Testis (tissue), 3 donors: ENCODE results near the gene GPR132. TPM values are rescaled to one million over a fixed set of nuclear protein-coding genes. Genes with fewer than 3 reads are reported as not detected.
"Not testable (repeated sequence)": the region's sequence is repeated elsewhere in the genome, so short reads cannot be mapped to it uniquely, and the experiment has no call there.

ENCODE experiments used
- DNase-seq: peaks from one replicate; pipeline ENCODE4 v3.0.0-alpha.2; 2019
- H3K27ac ChIP-seq, 2 donors: fragments of 200-600 bp; sonication (generic); one replicate each; pipeline ENCODE4 v1.5.1; 2019
- H3K27me3 ChIP-seq: fragments of 200-600 bp; sonication (generic); one replicate; pipeline ENCODE4 v1.5.1; 2019
- H3K36me3 ChIP-seq: fragments of 200-600 bp; sonication (generic); one replicate; pipeline ENCODE4 v1.5.1; 2017; ENCODE audit warnings: low read depth; ENCODE audit errors: missing control alignments
- H3K4me1 ChIP-seq: fragments of 200-600 bp; sonication (generic); one replicate; pipeline ENCODE4 v1.5.1; 2019
- H3K4me3 ChIP-seq, 2 donors: fragments of 200-600 bp; sonication (generic); one replicate each; pipeline ENCODE4 v1.5.1; 2017 to 2019
- H3K9me3 ChIP-seq: fragments of 200-600 bp; sonication (generic); one replicate; pipeline ENCODE4 v1.5.1; 2017
- POLR2A ChIP-seq: fragments of 450-650 bp; IDR thresholded peaks from one replicate; pipeline ENCODE4 v1.6.1; 2017; ENCODE audit warnings: antibody characterized with exemption, mild to moderate bottlenecking, moderate library complexity
- WGBS, 2 donors: methylation state at CpG; one replicate each; pipeline ENCODE4 v1.1.5; 2018; 5-methylcytosine and 5-hydroxymethylcytosine counted together
- intact Hi-C: fragments of 100-400 bp; cut with DNase I; formaldehyde crosslinking; loops from one replicate; pipeline ENCODE4 v1.15.1; 2023; ENCODE audit warnings: low total_unique reads
- polyA plus RNA-seq: library from polyadenylated mRNA; stranded (reverse); fragments of 350-450 nt; fragmentation: Illumina TruSeq; extraction: RNeasy Lipid Tissue Mini Kit (QIAGEN cat#74804); gene quantifications from one replicate; pipeline ENCODE4 v1.2.3, GENCODE V29; 2014; ENCODE audit warnings: low read depth, low replicate concordance; ENCODE audit not compliant: insufficient read depth
- total RNA-seq, 2 donors: library from RNA; depleted of rRNA; stranded (reverse); fragments of >200 nt; gene quantifications; one replicate each; pipeline ENCODE4 v1.2.3, GENCODE V29; 2016
- TF ChIP-seq, protein P1 (sequence below), 3 experiments: fragments of 450-650 bp in 2 of 3; fragments of 200-600 bp in 1 of 3; sonication (generic) in 1 of 3; IDR thresholded peaks; one replicate each; pipeline ENCODE4 v1.5.1; 2016 to 2019; ENCODE audit warnings: antibody characterized with exemption in 3 of 3, mild to moderate bottlenecking in 2 of 3, moderate library complexity in 1 of 3

Gene GPR132
- total and polyA plus RNA-seq, 3 donors from 2014 or later, result 1.2 to 2.5 (median 2.0) TPM

- 83 to 86% methylated on average over 3 to 5 of the region's 5 CpGs for WGBS, 2 donors
- H3K27me3 ChIP-seq, result no peaks in the 10 kb centered on the region
- no peak for DNase-seq
- intact Hi-C loops, result no loop called here
- H3K36me3 ChIP-seq, result no peaks in the 10 kb centered on the region
- TF ChIP-seq, protein P1, sequence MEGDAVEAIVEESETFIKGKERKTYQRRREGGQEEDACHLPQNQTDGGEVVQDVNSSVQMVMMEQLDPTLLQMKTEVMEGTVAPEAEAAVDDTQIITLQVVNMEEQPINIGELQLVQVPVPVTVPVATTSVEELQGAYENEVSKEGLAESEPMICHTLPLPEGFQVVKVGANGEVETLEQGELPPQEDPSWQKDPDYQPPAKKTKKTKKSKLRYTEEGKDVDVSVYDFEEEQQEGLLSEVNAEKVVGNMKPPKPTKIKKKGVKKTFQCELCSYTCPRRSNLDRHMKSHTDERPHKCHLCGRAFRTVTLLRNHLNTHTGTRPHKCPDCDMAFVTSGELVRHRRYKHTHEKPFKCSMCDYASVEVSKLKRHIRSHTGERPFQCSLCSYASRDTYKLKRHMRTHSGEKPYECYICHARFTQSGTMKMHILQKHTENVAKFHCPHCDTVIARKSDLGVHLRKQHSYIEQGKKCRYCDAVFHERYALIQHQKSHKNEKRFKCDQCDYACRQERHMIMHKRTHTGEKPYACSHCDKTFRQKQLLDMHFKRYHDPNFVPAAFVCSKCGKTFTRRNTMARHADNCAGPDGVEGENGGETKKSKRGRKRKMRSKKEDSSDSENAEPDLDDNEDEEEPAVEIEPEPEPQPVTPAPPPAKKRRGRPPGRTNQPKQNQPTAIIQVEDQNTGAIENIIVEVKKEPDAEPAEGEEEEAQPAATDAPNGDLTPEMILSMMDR (IDR thresholded peaks at IDR 0.05), result no peak
- TF ChIP-seq POLR2A, result no peak
- no peak overlapping the region for H3K4me3 ChIP-seq
- peaks cover 15% of the 10 kb centered on the region for H3K4me1 ChIP-seq
- no peak overlapping the region for H3K27ac ChIP-seq
- no peaks in the 10 kb centered on the region for H3K9me3 ChIP-seq
These were observed 20.5 kb upstream of the GPR132 start for GRCh38 chr14:105085766-105086165.

- no peak for DNase-seq
- Histone ChIP-seq H3K27ac (no peak overlapping the region), H3K27me3 (no peaks in the 10 kb centered on the region), H3K4me1 (peaks cover 8% of the 10 kb centered on the region), H3K9me3 (no peaks in the 10 kb centered on the region), H3K36me3 (no peaks in the 10 kb centered on the region), H3K4me3 (no peak overlapping the region)
- intact Hi-C loops, result no loop called here
- TF ChIP-seq, protein P1 (IDR thresholded peaks at IDR 0.05), result no peak
- TF ChIP-seq POLR2A, result no peak
- WGBS, 2 donors, result 67% methylated on average over 3 to 14 of the region's 14 CpGs
These were observed 19.7 kb upstream of the GPR132 start for GRCh38 chr14:105084741-105085571.

DNA sequence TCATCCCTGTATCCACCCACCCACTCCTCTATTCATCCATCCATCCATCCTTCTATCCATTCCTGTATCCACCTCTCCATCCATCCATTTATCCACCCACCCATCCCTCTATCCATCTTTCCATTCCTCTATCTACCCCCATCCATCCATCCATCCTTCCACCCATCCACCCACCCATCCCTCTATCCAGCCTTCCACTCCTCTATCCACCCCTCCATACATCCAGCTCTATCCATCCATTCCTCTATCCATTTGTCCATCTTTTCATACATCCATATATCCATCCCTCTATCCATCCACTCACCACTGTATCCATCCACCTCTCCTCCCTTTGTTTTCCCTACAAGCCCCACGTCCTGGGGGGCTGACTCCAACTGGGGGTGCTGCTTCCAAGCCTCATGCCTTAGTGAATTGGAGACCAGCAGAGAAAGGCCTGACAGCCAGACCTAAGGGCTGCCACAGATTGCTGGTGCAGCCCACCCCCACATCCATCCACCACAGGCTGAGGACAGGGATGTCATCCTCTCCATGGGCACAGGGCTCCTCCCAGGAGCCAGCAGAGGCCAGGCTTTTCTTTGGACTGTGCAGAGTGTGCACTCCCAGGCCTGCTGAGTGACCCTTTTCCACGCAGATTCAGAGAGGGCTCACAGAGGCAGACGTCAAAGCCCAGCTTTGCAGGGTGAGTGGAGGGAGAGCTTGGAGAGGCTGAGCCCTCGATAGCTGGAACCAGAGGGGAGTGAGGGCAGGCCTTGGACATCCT lies 18.9 kb upstream of the GPR132 start:
- intact Hi-C loops, result no loop called here
- no peaks in the 10 kb centered on the region for H3K27me3 ChIP-seq
- H3K27ac ChIP-seq, result no peak overlapping the region
- H3K4me3 ChIP-seq, result no peak overlapping the region
- H3K4me1 ChIP-seq, result peaks cover 8% of the 10 kb centered on the region
- WGBS, 2 donors, result 45 to 76% methylated on average over 2 to 4 of the region's 4 CpGs
- no peak for TF ChIP-seq POLR2A
- TF ChIP-seq, protein P1 (IDR thresholded peaks at IDR 0.05), result no peak
- H3K36me3 ChIP-seq, result no peaks in the 10 kb centered on the region
- DNase-seq, result no peak
- H3K9me3 ChIP-seq, result no peaks in the 10 kb centered on the region

- Histone ChIP-seq H3K36me3 (no peaks in the 10 kb centered on the region), H3K27me3 (no peaks in the 10 kb centered on the region), H3K4me1 (peaks cover under 1% of the 10 kb centered on the region), H3K9me3 (no peaks in the 10 kb centered on the region), H3K4me3 (no peak overlapping the region), H3K27ac (no peak overlapping the region)
- 92% methylated on average over 1 of the region's 1 CpG for WGBS, 2 donors
- no peak for TF ChIP-seq POLR2A
- intact Hi-C loops, result no loop called here
- no peak for DNase-seq
These were observed 17.5 kb upstream of the GPR132 start for GRCh38 chr14:105082703-105083102.

DNA sequence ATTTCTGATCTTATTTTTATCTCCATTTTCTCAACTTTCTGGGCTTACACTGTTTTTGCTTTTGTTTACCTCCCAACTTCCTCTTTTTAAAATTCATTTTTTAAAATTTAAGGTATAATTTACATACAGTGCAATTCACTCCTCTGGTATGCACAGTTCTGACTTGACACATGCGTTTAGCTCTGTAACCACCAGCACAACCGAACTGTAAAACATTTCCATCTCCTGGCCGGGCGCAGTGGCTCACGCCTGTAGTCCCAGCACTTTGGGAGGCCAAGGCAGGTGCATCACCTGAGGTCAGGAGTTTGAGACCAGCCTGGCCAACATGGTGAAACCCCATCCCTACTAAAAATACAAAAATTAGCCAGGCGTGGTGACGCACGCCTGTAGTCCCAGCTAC lies 16.2 kb upstream of the GPR132 start:
- H3K9me3 ChIP-seq, H3K4me1 ChIP-seq, DNase-seq, H3K36me3 ChIP-seq, intact Hi-C loops, H3K27me3 ChIP-seq, H3K4me3 ChIP-seq, H3K27ac ChIP-seq: not testable (repeated sequence)
- WGBS, 2 donors, result 85 to 88% methylated on average over 8 of the region's 8 CpGs
